Lung (tissue), 12 donors: ENCODE measurements around the gene HFE. TPM values are rescaled to one million over a fixed set of nuclear protein-coding genes. Genes with fewer than 3 reads are reported as not detected.

ENCODE experiments used
- ATAC-seq: fragments of 200-7000 bp; cut with Tn5 transposase; one replicate; pipeline ENCODE4 v1.9.1; 2020; ENCODE audit warnings: moderate number of reproducible peaks; ENCODE audit not compliant: insufficient read depth, low FRiP score
- DNase-seq, 3 donors: peaks; one replicate each; pipeline ENCODE4 v3.0.0-alpha.2; 2013 to 2017
- H3K27ac ChIP-seq, 2 donors: one replicate each; pipeline ENCODE4 v1.5.1; 2013; ENCODE audit warnings: mild to moderate bottlenecking in 2 of 2, moderate library complexity in 2 of 2, control low read depth in 1 of 2, inconsistent platforms in 1 of 2, low read depth in 1 of 2, low read length in 1 of 2
- H3K27me3 ChIP-seq, 3 donors: one replicate each; pipeline ENCODE4 v1.5.1; 2013; ENCODE audit warnings: low read length in 2 of 3; ENCODE audit not compliant: control insufficient read depth in 3 of 3, insufficient read depth in 3 of 3
- H3K36me3 ChIP-seq, 4 donors: one replicate each; pipeline ENCODE4 v1.5.1; 2013; ENCODE audit warnings: low read length in 4 of 4, mild to moderate bottlenecking in 1 of 4, moderate library complexity in 1 of 4; ENCODE audit not compliant: control insufficient read depth in 4 of 4, insufficient read depth in 4 of 4
- H3K4me1 ChIP-seq, 5 donors: one replicate each; pipeline ENCODE4 v1.5.1; 2013; ENCODE audit warnings: low read length in 5 of 5, mild to moderate bottlenecking in 2 of 5, moderate library complexity in 1 of 5; ENCODE audit not compliant: control insufficient read depth in 5 of 5, insufficient read depth in 5 of 5
- H3K4me3 ChIP-seq: one replicate; pipeline ENCODE4 v1.5.1; 2013; ENCODE audit warnings: mild to moderate bottlenecking, control low read depth, moderate library complexity
- H3K9ac ChIP-seq, 2 donors: one replicate each; pipeline ENCODE4 v1.5.1; 2013; ENCODE audit warnings: low read length in 2 of 2, control low read depth in 1 of 2; ENCODE audit not compliant: insufficient read depth in 1 of 2
- H3K9me3 ChIP-seq, 4 donors: one replicate each; pipeline ENCODE4 v1.5.1; 2013; ENCODE audit warnings: low read length in 3 of 4, mild to moderate bottlenecking in 1 of 4, moderate library complexity in 1 of 4; ENCODE audit not compliant: control insufficient read depth in 4 of 4, insufficient read depth in 3 of 4
- CTCF ChIP-seq: IDR thresholded peaks from 2 replicates; pipeline ENCODE4 v1.5.1; 2012; ENCODE audit warnings: mild to moderate bottlenecking; ENCODE audit errors: control extremely low read depth, extremely low read depth
- WGBS, 2 donors: extraction: QIAGEN DNeasy Blood & Tissue Kit; methylation state at CpG; one replicate each; pipeline ENCODE4 v1.1.7; 2013; 5-methylcytosine and 5-hydroxymethylcytosine counted together
- polyA plus RNA-seq, 2 donors: library from polyadenylated mRNA; stranded (reverse); fragments of 200-250 nt; gene quantifications; one replicate each; pipeline ENCODE4 v1.2.1, GENCODE V29; 2013
- total RNA-seq, 2 donors: library from RNA; depleted of rRNA in 1 of 2; stranded (reverse); fragments of >200 nt in 1 of 2; gene quantifications; one replicate each; pipeline ENCODE4 v1.2.1, GENCODE V29; 2014 to 2021
- donor health status: control.
- donor health status: control.
- donor health status: Bipolar disorder and iron deficiency.
- donor health status: healthy.
- donor health status: DM: yes; HTN: yes; CAD: no.

The HFE gene
- total and polyA plus RNA-seq, 4 donors, result 3.1 to 10.7 (median 7.0) TPM

GRCh38 chr6:26065952-26066380 lies 21.3 kb upstream of the HFE start:
- H3K27ac ChIP-seq, result no peak overlapping the region
- H3K9me3 ChIP-seq, result no peaks in the 10 kb centered on the region
- H3K4me3 ChIP-seq, result no peak overlapping the region

GRCh38 chr6:26067367-26067766 lies 19.9 kb upstream of the HFE start:
- DNase-seq (no peak), ATAC-seq (no peak)
- Histone ChIP-seq H3K36me3 (no peaks in the 10 kb centered on the region), H3K4me1 (peaks cover 0 to 6% (median 0%) of the 10 kb centered on the region in 5 donors), H3K27ac (no peak overlapping the region), H3K27me3 (no peaks in the 10 kb centered on the region), H3K9ac (no peak overlapping the region), H3K4me3 (no peak overlapping the region), H3K9me3 (no peaks in the 10 kb centered on the region)
- 62 to 72% methylated on average over 4 of the region's 4 CpGs for WGBS, 2 donors
- TF ChIP-seq CTCF, result no peak

More at GRCh38 chr6:26065952-26066380, 21.3 kb upstream of the HFE start:
- ATAC-seq (peak; percentile 89), DNase-seq (peak; percentile 79 to 93 (median 91))
- peak; percentile 83 for TF ChIP-seq CTCF
- Histone ChIP-seq H3K27me3 (no peaks in the 10 kb centered on the region), H3K36me3 (no peaks in the 10 kb centered on the region), H3K9ac (peak overlapping the region in 1 of 2 donors; percentile 3), H3K4me1 (peaks cover 0 to 6% (median 0%) of the 10 kb centered on the region in 5 donors)
- 0% methylated on average over 4 of the region's 4 CpGs for WGBS, 2 donors

- no peak overlapping the region for H3K27ac ChIP-seq
- TF ChIP-seq CTCF, result no peak
- 77 to 80% methylated on average over 2 of the region's 2 CpGs for WGBS, 2 donors
Observed at GRCh38 chr6:26068036-26068435, 19.2 kb upstream of the HFE start.

GRCh38 chr6:26071135-26071534 lies 16.1 kb upstream of the HFE start:
- DNase-seq, result no peak
- no peak for TF ChIP-seq CTCF

More at GRCh38 chr6:26068036-26068435, 19.2 kb upstream of the HFE start:
- H3K4me1 ChIP-seq, result peaks cover 0 to 6% (median 0%) of the 10 kb centered on the region in 5 donors
- no peak overlapping the region for H3K4me3 ChIP-seq
- no peaks in the 10 kb centered on the region for H3K36me3 ChIP-seq
- ATAC-seq, result no peak
- H3K9ac ChIP-seq, result no peak overlapping the region
- no peak for DNase-seq
- no peaks in the 10 kb centered on the region for H3K27me3 ChIP-seq
- no peaks in the 10 kb centered on the region for H3K9me3 ChIP-seq

More at GRCh38 chr6:26071135-26071534, 16.1 kb upstream of the HFE start:
- H3K27ac ChIP-seq, result no peak overlapping the region
- H3K4me3 ChIP-seq, result no peak overlapping the region
- no peaks in the 10 kb centered on the region for H3K27me3 ChIP-seq
- ATAC-seq, result no peak
- no peak overlapping the region for H3K9ac ChIP-seq
- H3K9me3 ChIP-seq, result no peaks in the 10 kb centered on the region
- H3K4me1 ChIP-seq, result peaks cover 0 to 1% (median 0%) of the 10 kb centered on the region in 5 donors
- 35 to 53% methylated on average over 7 of the region's 7 CpGs for WGBS, 2 donors
- no peaks in the 10 kb centered on the region for H3K36me3 ChIP-seq
